HL-60 (cell line): Measurements from ENCODE around the gene HSDL2.

Source experiments
- DNase-seq, 2 experiments: peaks; one replicate each; pipeline ENCODE4 v3.0.0-alpha.2; 2010 to 2020; ENCODE audit warnings: low read depth in 1 of 2, low spot score in 1 of 2
- H3K27ac ChIP-seq: fragments of 250-450 bp; sonication (Bioruptor Pico); replicated peaks from 2 replicates; pipeline ENCODE4 v1.5.1; 2020; ENCODE audit warnings: mild to moderate bottlenecking, moderate library complexity
- H3K27me3 ChIP-seq: fragments of 250-450 bp; sonication (Bioruptor Pico); 2 replicates; pipeline ENCODE4 v1.5.1; 2021; ENCODE audit warnings: mild to moderate bottlenecking, moderate library complexity; ENCODE audit not compliant: insufficient read depth, poor library complexity, severe bottlenecking
- H3K4me3 ChIP-seq: replicated peaks from 2 replicates; pipeline ENCODE4 v1.5.1; 2011; ENCODE audit warnings: mild to moderate bottlenecking, control low read depth, low read length; ENCODE audit not compliant: insufficient read depth
- CTCF ChIP-seq: IDR thresholded peaks from one replicate; pipeline ENCODE4 v1.5.1; 2011; ENCODE audit warnings: low read length, control low read depth, inconsistent platforms; ENCODE audit not compliant: insufficient read depth
- GABPA ChIP-seq: IDR thresholded peaks from 2 replicates; pipeline ENCODE4 v1.6.1; 2012; ENCODE audit warnings: low read depth
- POLR2AphosphoS5 ChIP-seq: IDR thresholded peaks from 2 replicates; pipeline ENCODE4 v1.6.1; 2012; ENCODE audit warnings: low read depth
- REST ChIP-seq: IDR thresholded peaks from 2 replicates; pipeline ENCODE4 v1.6.1; 2012; ENCODE audit warnings: low read depth; ENCODE audit not compliant: insufficient replicate concordance
- SPI1 ChIP-seq: IDR thresholded peaks from 2 replicates; pipeline ENCODE4 v1.6.1; 2012; ENCODE audit warnings: low read depth, mild to moderate bottlenecking, borderline replicate concordance

Gene HSDL2

GRCh38 chr9:112437406-112437805 lies 57.5 kb downstream of the HSDL2 start:
- H3K27me3 ChIP-seq: no peaks in the 10 kb centered on the region
- H3K27ac ChIP-seq: no peak overlapping the region
- TF ChIP-seq SPI1: no peak
- no peak for TF ChIP-seq CTCF
- TF ChIP-seq GABPA: no peak
- no peak for TF ChIP-seq POLR2AphosphoS5
- TF ChIP-seq REST: no peak
- DNase-seq: no peak
- H3K4me3 ChIP-seq: no peak overlapping the region

- TF ChIP-seq SPI1: no peak
- TF ChIP-seq POLR2AphosphoS5: no peak
- TF ChIP-seq CTCF: no peak
- no peak for TF ChIP-seq GABPA
- no peak for TF ChIP-seq REST
- DNase-seq: no peak
- H3K4me3 ChIP-seq: no peak overlapping the region
- H3K27me3 ChIP-seq: no peaks in the 10 kb centered on the region
- H3K27ac ChIP-seq: no peak overlapping the region
Measured at GRCh38 chr9:112439171-112439570, 59.3 kb downstream of the HSDL2 start.

- H3K4me3 ChIP-seq: no peak overlapping the region
- H3K27ac ChIP-seq: no peak overlapping the region
- no peak for DNase-seq
- no peak for TF ChIP-seq REST
- TF ChIP-seq POLR2AphosphoS5: no peak
- TF ChIP-seq SPI1: no peak
- no peak for TF ChIP-seq CTCF
- no peak for TF ChIP-seq GABPA
- no peaks in the 10 kb centered on the region for H3K27me3 ChIP-seq
Measured at GRCh38 chr9:112439825-112440224, 59.9 kb downstream of the HSDL2 start.
